ENCODE data around the gene MGA. TPM values are rescaled to one million over a fixed set of nuclear protein-coding genes. Genes with fewer than 3 reads are reported as not detected.

The MGA gene
- polyA plus RNA-seq, 1 donor (not counting 4 experiments of a cell fraction or from before 2014, with no cell fraction given) = 6.3 TPM

DNA sequence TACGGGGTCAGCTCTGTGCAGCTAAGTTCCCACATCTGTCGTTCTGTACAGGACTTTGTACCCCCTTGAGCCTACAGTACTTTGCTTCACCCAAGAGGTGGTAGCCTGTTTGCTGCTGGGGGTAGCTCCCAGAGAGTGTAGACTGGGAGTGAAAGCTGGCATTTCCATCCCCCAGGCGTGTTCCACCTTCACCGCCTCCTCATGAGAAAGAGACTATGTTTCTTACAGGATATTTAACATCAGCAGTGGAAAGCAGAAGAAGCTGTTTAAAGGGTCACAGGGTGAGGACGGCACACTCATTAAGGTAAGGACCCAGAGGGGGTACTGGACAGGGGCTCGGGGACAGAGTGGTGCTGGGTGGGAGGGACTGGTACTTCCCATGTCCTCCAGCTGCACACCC lies 157.6 kb downstream of the MGA start:
- FAIRE-seq = no peak
- H3K4me1 ChIP-seq (ENCODE audit: control insufficient read depth, extremely low read depth, insufficient read depth, low read length) = no peaks in the 10 kb centered on the region

DNA sequence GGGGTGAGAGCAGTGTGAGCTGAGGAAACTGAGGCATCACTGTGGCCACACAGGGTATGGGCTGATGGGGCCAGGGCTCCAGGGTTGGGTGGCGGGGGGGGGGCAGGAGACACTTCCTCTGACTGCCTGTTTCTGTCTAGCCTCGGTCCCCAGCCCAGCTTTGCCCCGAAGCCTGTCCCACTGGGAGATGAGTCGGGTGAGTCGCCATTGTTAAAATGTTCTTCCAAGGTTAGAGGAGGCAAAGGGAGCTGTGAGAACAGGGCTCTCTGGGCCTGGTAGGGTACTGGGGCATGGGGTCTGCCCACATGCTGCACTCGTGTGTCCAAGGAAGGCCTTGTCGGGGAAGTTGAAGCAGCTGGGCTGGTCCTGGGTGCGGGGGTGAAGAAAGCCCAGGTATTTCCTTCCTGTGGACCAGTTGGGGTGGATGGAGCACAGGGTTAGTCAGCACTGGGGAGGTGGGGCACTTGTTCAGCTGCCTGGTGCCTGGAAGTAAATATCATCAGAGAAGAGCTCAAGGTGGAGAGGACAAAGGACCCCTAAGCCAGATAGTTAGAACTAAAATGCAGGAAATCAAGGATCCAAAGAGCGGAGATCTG lies 159.3 kb downstream of the MGA start:
- H3K27ac ChIP-seq (ENCODE audit: control insufficient read depth, insufficient read depth, low read length) = no peak overlapping the region
- dilution Hi-C loops (cut with MboI; ENCODE audit: extremely low pct_ligation_motif_present, low sequenced_read_pairs) = no loop called here

More for the DNA sequence above, 157.6 kb downstream of the MGA start:
- H3K27ac ChIP-seq (ENCODE audit: control insufficient read depth, insufficient read depth, low read length) = no peak overlapping the region
- TF ChIP-seq, protein P1, sequence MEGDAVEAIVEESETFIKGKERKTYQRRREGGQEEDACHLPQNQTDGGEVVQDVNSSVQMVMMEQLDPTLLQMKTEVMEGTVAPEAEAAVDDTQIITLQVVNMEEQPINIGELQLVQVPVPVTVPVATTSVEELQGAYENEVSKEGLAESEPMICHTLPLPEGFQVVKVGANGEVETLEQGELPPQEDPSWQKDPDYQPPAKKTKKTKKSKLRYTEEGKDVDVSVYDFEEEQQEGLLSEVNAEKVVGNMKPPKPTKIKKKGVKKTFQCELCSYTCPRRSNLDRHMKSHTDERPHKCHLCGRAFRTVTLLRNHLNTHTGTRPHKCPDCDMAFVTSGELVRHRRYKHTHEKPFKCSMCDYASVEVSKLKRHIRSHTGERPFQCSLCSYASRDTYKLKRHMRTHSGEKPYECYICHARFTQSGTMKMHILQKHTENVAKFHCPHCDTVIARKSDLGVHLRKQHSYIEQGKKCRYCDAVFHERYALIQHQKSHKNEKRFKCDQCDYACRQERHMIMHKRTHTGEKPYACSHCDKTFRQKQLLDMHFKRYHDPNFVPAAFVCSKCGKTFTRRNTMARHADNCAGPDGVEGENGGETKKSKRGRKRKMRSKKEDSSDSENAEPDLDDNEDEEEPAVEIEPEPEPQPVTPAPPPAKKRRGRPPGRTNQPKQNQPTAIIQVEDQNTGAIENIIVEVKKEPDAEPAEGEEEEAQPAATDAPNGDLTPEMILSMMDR (optimal IDR thresholded peaks at IDR 0.05 in 1 of 3, IDR thresholded peaks at IDR 0.05 in 1 of 3, conservative IDR thresholded peaks at IDR 0.05 in 1 of 3; ENCODE audit: extremely low read depth in 1 of 3, insufficient read depth in 2 of 3, low read length in 3 of 3) = no peak
- no peak for TF ChIP-seq EZH2 (IDR thresholded peaks at IDR 0.05; ENCODE audit: low read length)
- H3K36me3 ChIP-seq (ENCODE audit: control insufficient read depth in 2 of 2, extremely low read depth in 1 of 2, insufficient read depth in 2 of 2, low read length in 2 of 2) = peaks cover 76 to 92% of the 10 kb centered on the region in 2 experiments
- no peak overlapping the region for H2AFZ ChIP-seq (ENCODE audit: control insufficient read depth, low read length)
- no peaks in the 10 kb centered on the region for H3K27me3 ChIP-seq (ENCODE audit: control insufficient read depth, extremely low read depth, insufficient read depth, low read length)
- dilution Hi-C loops (cut with MboI; ENCODE audit: extremely low pct_ligation_motif_present, low sequenced_read_pairs) = no loop called here
- no peak overlapping the region for H3K4me2 ChIP-seq (ENCODE audit: control insufficient read depth, extremely low read depth, insufficient read depth, low read depth, low read length)
- H3K9me1 ChIP-seq (ENCODE audit: control insufficient read depth, extremely low read depth, insufficient read depth, low read length) = no peaks in the 10 kb centered on the region
- no peaks in the 10 kb centered on the region for H3K9me3 ChIP-seq (ENCODE audit: control insufficient read depth, low read depth, low read length)
- DNase-seq (ENCODE audit: low read depth, low spot score) = no peak
- peaks cover 3% of the 10 kb centered on the region for H3K79me2 ChIP-seq (ENCODE audit: control insufficient read depth, insufficient read depth, low read length)
- H3K4me3 ChIP-seq (ENCODE audit: control insufficient read depth in 2 of 3, extremely low read depth in 1 of 3, insufficient read depth in 2 of 3, low read depth in 1 of 3, low read length in 3 of 3) = no peak overlapping the region
- no peaks in the 10 kb centered on the region for H4K20me1 ChIP-seq (ENCODE audit: control insufficient read depth, extremely low read depth, insufficient read depth, low read length)
- no peak overlapping the region for H3K9ac ChIP-seq (ENCODE audit: control insufficient read depth, extremely low read depth, insufficient read depth, low read length)

More for the DNA sequence above, 159.3 kb downstream of the MGA start:
- H3K4me3 ChIP-seq (ENCODE audit: control insufficient read depth in 2 of 3, extremely low read depth in 1 of 3, insufficient read depth in 2 of 3, low read depth in 1 of 3, low read length in 3 of 3) = no peak overlapping the region
- no peaks in the 10 kb centered on the region for H3K27me3 ChIP-seq (ENCODE audit: control insufficient read depth, extremely low read depth, insufficient read depth, low read length)
- H3K4me1 ChIP-seq (ENCODE audit: control insufficient read depth, extremely low read depth, insufficient read depth, low read length) = no peaks in the 10 kb centered on the region
- peaks cover under 1% of the 10 kb centered on the region for H3K79me2 ChIP-seq (ENCODE audit: control insufficient read depth, insufficient read depth, low read length)
- H3K4me2 ChIP-seq (ENCODE audit: control insufficient read depth, extremely low read depth, insufficient read depth, low read depth, low read length) = no peak overlapping the region
- no peaks in the 10 kb centered on the region for H4K20me1 ChIP-seq (ENCODE audit: control insufficient read depth, extremely low read depth, insufficient read depth, low read length)
- peaks cover 76 to 90% of the 10 kb centered on the region in 2 experiments for H3K36me3 ChIP-seq (ENCODE audit: control insufficient read depth in 2 of 2, extremely low read depth in 1 of 2, insufficient read depth in 2 of 2, low read length in 2 of 2)
- no peaks in the 10 kb centered on the region for H3K9me1 ChIP-seq (ENCODE audit: control insufficient read depth, extremely low read depth, insufficient read depth, low read length)
- H3K9me3 ChIP-seq (ENCODE audit: control insufficient read depth, low read depth, low read length) = no peaks in the 10 kb centered on the region
- H2AFZ ChIP-seq (ENCODE audit: control insufficient read depth, low read length) = no peak overlapping the region
- TF ChIP-seq, protein P1 (optimal IDR thresholded peaks at IDR 0.05 in 1 of 3, IDR thresholded peaks at IDR 0.05 in 1 of 3, conservative IDR thresholded peaks at IDR 0.05 in 1 of 3; ENCODE audit: extremely low read depth in 1 of 3, insufficient read depth in 2 of 3, low read length in 3 of 3) = no peak
- no peak for TF ChIP-seq EZH2 (IDR thresholded peaks at IDR 0.05; ENCODE audit: low read length)
- DNase-seq (ENCODE audit: low read depth, low spot score) = no peak
- FAIRE-seq = no peak
- no peak overlapping the region for H3K9ac ChIP-seq (ENCODE audit: control insufficient read depth, extremely low read depth, insufficient read depth, low read length)

All from keratinocyte (primary cell).